ENCODE results near the gene RAB37.

The RAB37 gene

DNA sequence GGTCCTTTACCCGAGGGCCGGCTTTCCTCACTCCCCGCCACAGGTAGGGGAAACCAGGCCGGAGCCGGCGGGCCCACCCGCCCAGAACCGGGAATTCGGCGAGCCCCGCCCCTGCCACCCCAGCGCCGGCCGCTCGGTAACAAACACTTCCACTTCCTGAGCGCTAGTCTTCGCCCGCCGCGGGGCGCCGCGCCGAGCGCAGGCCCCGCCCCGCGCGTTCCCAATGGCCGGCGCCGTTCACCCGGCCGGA is 11.1 kb downstream of the RAB37 start (continued):
- TF ChIP-seq ZNF280D (tag by site-specific recombination; IDR thresholded peaks at IDR 0.05) = no peak
- TF ChIP-seq, protein P1, sequence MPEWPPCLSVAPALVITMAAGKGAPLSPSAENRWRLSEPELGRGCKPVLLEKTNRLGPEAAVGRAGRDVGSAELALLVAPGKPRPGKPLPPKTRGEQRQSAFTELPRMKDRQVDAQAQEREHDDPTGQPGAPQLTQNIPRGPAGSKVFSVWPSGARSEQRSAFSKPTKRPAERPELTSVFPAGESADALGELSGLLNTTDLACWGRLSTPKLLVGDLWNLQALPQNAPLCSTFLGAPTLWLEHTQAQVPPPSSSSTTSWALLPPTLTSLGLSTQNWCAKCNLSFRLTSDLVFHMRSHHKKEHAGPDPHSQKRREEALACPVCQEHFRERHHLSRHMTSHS (tag by site-specific recombination; IDR thresholded peaks at IDR 0.05) = no peak
- TF ChIP-seq ZNF433 (tag by site-specific recombination; IDR thresholded peaks at IDR 0.05; ENCODE audit: low read depth) = no peak
- no peak for TF ChIP-seq ZNF514 (tag by site-specific recombination; IDR thresholded peaks at IDR 0.05)
- TF ChIP-seq FEZF1 (tag by site-specific recombination; IDR thresholded peaks at IDR 0.05) = no peak
- TF ChIP-seq ZNF274 (IDR thresholded peaks at IDR 0.05; ENCODE audit: low read length) = no peak
- no peak for TF ChIP-seq ZNF274 (tag by site-specific recombination; IDR thresholded peaks at IDR 0.05; ENCODE audit: borderline replicate concordance)
- TF ChIP-seq ZNF132 (tag by site-specific recombination; IDR thresholded peaks at IDR 0.05; ENCODE audit: borderline replicate concordance) = no peak
- no peak for TF ChIP-seq GLI2 (tag by site-specific recombination; IDR thresholded peaks at IDR 0.05; ENCODE audit: borderline replicate concordance, low read depth)
- TF ChIP-seq ZNF2 (tag by site-specific recombination; IDR thresholded peaks at IDR 0.05) = no peak
- no peak for TF ChIP-seq ZNF311 (tag by site-specific recombination; IDR thresholded peaks at IDR 0.05; ENCODE audit: borderline replicate concordance)

GRCh38 chr17:74748529-74749278 is 11.6 kb downstream of the RAB37 start, which contains the start of gene NHERF1:
NHERF1 (plus strand) TSS chr17:74748628; CDS start chr17:74748847, 219 bp downstream.
- ChIA-PET POLR2A (interaction anchor here (0.7 to 1.9 kb wide), 7 partner anchors 10 to 124 kb away, joined by 3 to 22 read pairs (median 7); partner anchors contain the start of genes FDXR and NAT9), CTCF (interaction anchor here (0.6 to 4.7 kb wide), 12 partner anchors 10 to 1902 kb away, joined by 3 to 84 read pairs (median 6); partner anchors contain the start of genes GRIN2C, NAT9 and RAB37)
- Histone ChIP-seq H3K9me3 (ENCODE audit: control insufficient read depth, insufficient read depth, low read depth, low read length) (no peaks in the 10 kb centered on the region), H3K4me1 (ENCODE audit: control insufficient read depth, insufficient read depth, low read length) (peaks cover 7% of the 10 kb centered on the region), H3K4me3 (ENCODE audit: low read depth, low read length) (peak within 1 kb of the TSS; percentile 81), H3K27ac (ENCODE audit: extremely low read depth, low read depth, low read length) (peak within 1 kb of the TSS; percentile 68; the same call in 1 of the 2 replicates), H3K36me3 (ENCODE audit: control insufficient read depth in 2 of 2, insufficient read depth in 1 of 2, low read length in 2 of 2) (no peaks in the 10 kb centered on the region)
- TF ChIP-seq GLI4 (tag by site-specific recombination; IDR thresholded peaks at IDR 0.05) = 0 out of 2 replicates have a peak, but pooled peaks have one; percentile 32
- no peak for TF ChIP-seq ZNF645 (tag by site-specific recombination; IDR thresholded peaks at IDR 0.05)
- no peak for TF ChIP-seq ZBTB8A (tag by site-specific recombination; IDR thresholded peaks at IDR 0.05)
- TF ChIP-seq ZNF623 (tag by site-specific recombination; IDR thresholded peaks at IDR 0.05) = no peak
- TF ChIP-seq ZNF148 (tag by site-specific recombination; IDR thresholded peaks at IDR 0.05; ENCODE audit: borderline replicate concordance) = no peak
- peak; percentile 34 for TF ChIP-seq ZEB2 (tag by site-specific recombination; IDR thresholded peaks at IDR 0.05)
- no peak for TF ChIP-seq ZNF707 (tag by site-specific recombination; IDR thresholded peaks at IDR 0.05)
- no peak for TF ChIP-seq ZNF223 (tag by site-specific recombination; IDR thresholded peaks at IDR 0.05)
- TF ChIP-seq ZNF610 (tag by site-specific recombination; IDR thresholded peaks at IDR 0.05; ENCODE audit: borderline replicate concordance) = no peak
- no peak for TF ChIP-seq ZNF138 (tag by site-specific recombination; IDR thresholded peaks at IDR 0.05; ENCODE audit: borderline replicate concordance)
- TF ChIP-seq KLF9 (tag by site-specific recombination; IDR thresholded peaks at IDR 0.05; ENCODE audit: low read depth) = no peak; the same call in none of the 2 replicates
- no peak; the same call in 1 of the 2 replicates for TF ChIP-seq SCRT1 (tag by site-specific recombination; IDR thresholded peaks at IDR 0.05; ENCODE audit: borderline replicate concordance)
- no peak for TF ChIP-seq ZSCAN5A (tag by site-specific recombination; IDR thresholded peaks at IDR 0.05)
- TF ChIP-seq, protein P2, sequence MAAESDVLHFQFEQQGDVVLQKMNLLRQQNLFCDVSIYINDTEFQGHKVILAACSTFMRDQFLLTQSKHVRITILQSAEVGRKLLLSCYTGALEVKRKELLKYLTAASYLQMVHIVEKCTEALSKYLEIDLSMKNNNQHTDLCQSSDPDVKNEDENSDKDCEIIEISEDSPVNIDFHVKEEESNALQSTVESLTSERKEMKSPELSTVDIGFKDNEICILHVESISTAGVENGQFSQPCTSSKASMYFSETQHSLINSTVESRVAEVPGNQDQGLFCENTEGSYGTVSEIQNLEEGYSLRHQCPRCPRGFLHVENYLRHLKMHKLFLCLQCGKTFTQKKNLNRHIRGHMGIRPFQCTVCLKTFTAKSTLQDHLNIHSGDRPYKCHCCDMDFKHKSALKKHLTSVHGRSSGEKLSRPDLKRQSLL (tag by site-specific recombination; IDR thresholded peaks at IDR 0.05) = peak; percentile 65; the same call in 1 of the 2 replicates
- no peak for TF ChIP-seq ZNF112 (tag by site-specific recombination; IDR thresholded peaks at IDR 0.05)
- TF ChIP-seq ZNF146 (tag by site-specific recombination; IDR thresholded peaks at IDR 0.05) = 0 out of 2 replicates have a peak, but pooled peaks have one; percentile 4

All from HEK293 (cell line).